ENCODE results near the gene ENTHD1.
"Not testable (repeated sequence)": the region's sequence is repeated elsewhere in the genome, so short reads cannot be mapped to it uniquely, and the experiment has no call there.

- TF ChIP-seq POLR2A (IDR thresholded peaks at IDR 0.05; ENCODE audit: low read length); GATA1 (IDR thresholded peaks at IDR 0.05; ENCODE audit: low read depth, low read length): not testable (repeated sequence)
Observed at GRCh38 chr22:39889924-39890323, 3.6 kb downstream of the ENTHD1 start.
